ENCODE results near the gene C6orf58.
"Not testable (repeated sequence)": the region's sequence is repeated elsewhere in the genome, so short reads cannot be mapped to it uniquely, and the experiment has no call there.

C6orf58 gene

GRCh38 chr6:127566651-127567050 is 10.3 kb upstream of the C6orf58 start:
- no peak for FAIRE-seq
- no peak for DNase-seq (ENCODE audit: insufficient read length)
- TF ChIP-seq POLR2A (IDR thresholded peaks at IDR 0.05; ENCODE audit: low read depth, low read length), result no peak
- TF ChIP-seq TAF1 (IDR thresholded peaks at IDR 0.05; ENCODE audit: borderline replicate concordance, low read depth, low read length), result no peak
- no peak for TF ChIP-seq POLR2AphosphoS5 (IDR thresholded peaks at IDR 0.05; ENCODE audit: low read depth, low read length)

- FAIRE-seq (no peak), DNase-seq (ENCODE audit: insufficient read length) (no peak)
- TF ChIP-seq TAF1 (IDR thresholded peaks at IDR 0.05; ENCODE audit: borderline replicate concordance, low read depth, low read length) (no peak), POLR2AphosphoS5 (IDR thresholded peaks at IDR 0.05; ENCODE audit: low read depth, low read length) (no peak), POLR2A (IDR thresholded peaks at IDR 0.05; ENCODE audit: low read depth, low read length) (no peak)
Observed at GRCh38 chr6:127567476-127567875, 9.5 kb upstream of the C6orf58 start.

GRCh38 chr6:127570739-127571389 is 6.1 kb upstream of the C6orf58 start:
- no peak for TF ChIP-seq POLR2A (IDR thresholded peaks at IDR 0.05; ENCODE audit: low read depth, low read length)
- TF ChIP-seq TAF1 (IDR thresholded peaks at IDR 0.05; ENCODE audit: borderline replicate concordance, low read depth, low read length), result no peak
- no peak for TF ChIP-seq POLR2AphosphoS5 (IDR thresholded peaks at IDR 0.05; ENCODE audit: low read depth, low read length)
- DNase-seq (ENCODE audit: insufficient read length), result no peak
- peak; percentile 65 for FAIRE-seq

- DNase-seq (ENCODE audit: insufficient read length) (no peak), FAIRE-seq (peak; percentile 17)
- no peak for TF ChIP-seq TAF1 (IDR thresholded peaks at IDR 0.05; ENCODE audit: borderline replicate concordance, low read depth, low read length)
- no peak for TF ChIP-seq POLR2A (IDR thresholded peaks at IDR 0.05; ENCODE audit: low read depth, low read length)
- TF ChIP-seq POLR2AphosphoS5 (IDR thresholded peaks at IDR 0.05; ENCODE audit: low read depth, low read length), result no peak
Observed at GRCh38 chr6:127578900-127579299, 1.9 kb downstream of the C6orf58 start.

GRCh38 chr6:127581576-127581975 is 4.6 kb downstream of the C6orf58 start:
- no peak for FAIRE-seq
- no peak for TF ChIP-seq POLR2AphosphoS5 (IDR thresholded peaks at IDR 0.05; ENCODE audit: low read depth, low read length)
- no peak for TF ChIP-seq POLR2A (IDR thresholded peaks at IDR 0.05; ENCODE audit: low read depth, low read length)
- no peak for TF ChIP-seq TAF1 (IDR thresholded peaks at IDR 0.05; ENCODE audit: borderline replicate concordance, low read depth, low read length)
- no peak for DNase-seq (ENCODE audit: insufficient read length)

- DNase-seq (ENCODE audit: insufficient read length) (no peak), FAIRE-seq (no peak)
- no peak for TF ChIP-seq POLR2A (IDR thresholded peaks at IDR 0.05; ENCODE audit: low read depth, low read length)
- TF ChIP-seq POLR2AphosphoS5 (IDR thresholded peaks at IDR 0.05; ENCODE audit: low read depth, low read length), result no peak
- no peak for TF ChIP-seq TAF1 (IDR thresholded peaks at IDR 0.05; ENCODE audit: borderline replicate concordance, low read depth, low read length)
Observed at GRCh38 chr6:127582777-127583462, 5.9 kb downstream of the C6orf58 start.

- TF ChIP-seq POLR2A (IDR thresholded peaks at IDR 0.05; ENCODE audit: low read depth, low read length) (no peak), POLR2AphosphoS5 (IDR thresholded peaks at IDR 0.05; ENCODE audit: low read depth, low read length) (no peak), TAF1 (IDR thresholded peaks at IDR 0.05; ENCODE audit: borderline replicate concordance, low read depth, low read length) (no peak)
- no peak for DNase-seq (ENCODE audit: insufficient read length)
- no peak for FAIRE-seq
Observed at GRCh38 chr6:127585123-127585522, 8.1 kb downstream of the C6orf58 start.

GRCh38 chr6:127586372-127586771 is 9.4 kb downstream of the C6orf58 start:
- DNase-seq (ENCODE audit: insufficient read length) (no peak), FAIRE-seq (no peak)
- TF ChIP-seq POLR2AphosphoS5 (IDR thresholded peaks at IDR 0.05; ENCODE audit: low read depth, low read length) (no peak), POLR2A (IDR thresholded peaks at IDR 0.05; ENCODE audit: low read depth, low read length) (no peak)

GRCh38 chr6:127587875-127588274 is 10.9 kb downstream of the C6orf58 start:
- DNase-seq (ENCODE audit: insufficient read length) (no peak), FAIRE-seq (no peak)
- TF ChIP-seq TAF1 (IDR thresholded peaks at IDR 0.05; ENCODE audit: borderline replicate concordance, low read depth, low read length) (no peak), POLR2AphosphoS5 (IDR thresholded peaks at IDR 0.05; ENCODE audit: low read depth, low read length) (no peak), POLR2A (IDR thresholded peaks at IDR 0.05; ENCODE audit: low read depth, low read length) (no peak)

GRCh38 chr6:127589135-127589534 is 12.2 kb downstream of the C6orf58 start:
- TF ChIP-seq POLR2A (IDR thresholded peaks at IDR 0.05; ENCODE audit: low read depth, low read length) (no peak), TAF1 (IDR thresholded peaks at IDR 0.05; ENCODE audit: borderline replicate concordance, low read depth, low read length) (no peak), POLR2AphosphoS5 (IDR thresholded peaks at IDR 0.05; ENCODE audit: low read depth, low read length) (no peak)
- no peak for FAIRE-seq
- DNase-seq (ENCODE audit: insufficient read length), result no peak

- DNase-seq (ENCODE audit: insufficient read length) (no peak), FAIRE-seq (no peak)
- TF ChIP-seq POLR2A (IDR thresholded peaks at IDR 0.05; ENCODE audit: low read depth, low read length) (no peak), TAF1 (IDR thresholded peaks at IDR 0.05; ENCODE audit: borderline replicate concordance, low read depth, low read length) (no peak)
Observed at GRCh38 chr6:127590344-127590743, 13.4 kb downstream of the C6orf58 start.

GRCh38 chr6:127592964-127593363 is 16.0 kb downstream of the C6orf58 start:
- FAIRE-seq (no peak), DNase-seq (ENCODE audit: insufficient read length) (no peak)

GRCh38 chr6:127593456-127593855 is 16.5 kb downstream of the C6orf58 start:
- DNase-seq (ENCODE audit: insufficient read length); FAIRE-seq: not testable (repeated sequence)

More at GRCh38 chr6:127592964-127593363, 16.0 kb downstream of the C6orf58 start:
- TF ChIP-seq TAF1 (IDR thresholded peaks at IDR 0.05; ENCODE audit: borderline replicate concordance, low read depth, low read length) (no peak), POLR2A (IDR thresholded peaks at IDR 0.05; ENCODE audit: low read depth, low read length) (no peak), POLR2AphosphoS5 (IDR thresholded peaks at IDR 0.05; ENCODE audit: low read depth, low read length) (no peak)

Data from GM12892 (cell line).